ENCODE results near the gene TIMP2.

GRCh38 chr17:78854508-78854907, 70.7 kb downstream of the TIMP2 start:
- TF ChIP-seq CTCF (IDR thresholded peaks at IDR 0.05) (no peak), POLR2AphosphoS5 (IDR thresholded peaks at IDR 0.05; ENCODE audit: low read depth, low read length) (no peak), TCF7L2 (IDR thresholded peaks at IDR 0.05; ENCODE audit: low read depth, low read length) (no peak)
- TF ChIP-seq, protein P1, sequence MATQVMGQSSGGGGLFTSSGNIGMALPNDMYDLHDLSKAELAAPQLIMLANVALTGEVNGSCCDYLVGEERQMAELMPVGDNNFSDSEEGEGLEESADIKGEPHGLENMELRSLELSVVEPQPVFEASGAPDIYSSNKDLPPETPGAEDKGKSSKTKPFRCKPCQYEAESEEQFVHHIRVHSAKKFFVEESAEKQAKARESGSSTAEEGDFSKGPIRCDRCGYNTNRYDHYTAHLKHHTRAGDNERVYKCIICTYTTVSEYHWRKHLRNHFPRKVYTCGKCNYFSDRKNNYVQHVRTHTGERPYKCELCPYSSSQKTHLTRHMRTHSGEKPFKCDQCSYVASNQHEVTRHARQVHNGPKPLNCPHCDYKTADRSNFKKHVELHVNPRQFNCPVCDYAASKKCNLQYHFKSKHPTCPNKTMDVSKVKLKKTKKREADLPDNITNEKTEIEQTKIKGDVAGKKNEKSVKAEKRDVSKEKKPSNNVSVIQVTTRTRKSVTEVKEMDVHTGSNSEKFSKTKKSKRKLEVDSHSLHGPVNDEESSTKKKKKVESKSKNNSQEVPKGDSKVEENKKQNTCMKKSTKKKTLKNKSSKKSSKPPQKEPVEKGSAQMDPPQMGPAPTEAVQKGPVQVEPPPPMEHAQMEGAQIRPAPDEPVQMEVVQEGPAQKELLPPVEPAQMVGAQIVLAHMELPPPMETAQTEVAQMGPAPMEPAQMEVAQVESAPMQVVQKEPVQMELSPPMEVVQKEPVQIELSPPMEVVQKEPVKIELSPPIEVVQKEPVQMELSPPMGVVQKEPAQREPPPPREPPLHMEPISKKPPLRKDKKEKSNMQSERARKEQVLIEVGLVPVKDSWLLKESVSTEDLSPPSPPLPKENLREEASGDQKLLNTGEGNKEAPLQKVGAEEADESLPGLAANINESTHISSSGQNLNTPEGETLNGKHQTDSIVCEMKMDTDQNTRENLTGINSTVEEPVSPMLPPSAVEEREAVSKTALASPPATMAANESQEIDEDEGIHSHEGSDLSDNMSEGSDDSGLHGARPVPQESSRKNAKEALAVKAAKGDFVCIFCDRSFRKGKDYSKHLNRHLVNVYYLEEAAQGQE (IDR thresholded peaks at IDR 0.05; ENCODE audit: insufficient read depth in 1 of 2, low read depth in 2 of 2, low read length in 1 of 2): no peak
